Measurements from ENCODE around the gene PGM1.

Gene PGM1

GRCh38 chr1:63683759-63684158 is 90.5 kb downstream of the PGM1 start:
- TF ChIP-seq POLR2AphosphoS5 (IDR thresholded peaks at IDR 0.05; ENCODE audit: low read depth, low read length) (no peak), REST (IDR thresholded peaks at IDR 0.05; ENCODE audit: insufficient read depth in 1 of 2, low read depth in 2 of 2, low read length in 2 of 2) (no peak), FOXP2 (optimal IDR thresholded peaks at IDR 0.05; ENCODE audit: borderline replicate concordance, extremely low read depth, extremely low read length, insufficient read depth) (no peak), SIN3A (IDR thresholded peaks at IDR 0.05; ENCODE audit: borderline replicate concordance, insufficient read depth, low read length) (no peak), TAF1 (IDR thresholded peaks at IDR 0.05; ENCODE audit: borderline replicate concordance, insufficient read depth, low read length) (no peak)

- no peak for TF ChIP-seq TAF1 (IDR thresholded peaks at IDR 0.05; ENCODE audit: borderline replicate concordance, insufficient read depth, low read length)
- no peak for TF ChIP-seq POLR2AphosphoS5 (IDR thresholded peaks at IDR 0.05; ENCODE audit: low read depth, low read length)
- TF ChIP-seq REST (IDR thresholded peaks at IDR 0.05; ENCODE audit: insufficient read depth in 1 of 2, low read depth in 2 of 2, low read length in 2 of 2) = no peak
Measured at GRCh38 chr1:63686696-63687095, 93.5 kb downstream of the PGM1 start.

- TF ChIP-seq SIN3A (IDR thresholded peaks at IDR 0.05; ENCODE audit: borderline replicate concordance, insufficient read depth, low read length) (no peak), POLR2AphosphoS5 (IDR thresholded peaks at IDR 0.05; ENCODE audit: low read depth, low read length) (no peak), REST (IDR thresholded peaks at IDR 0.05; ENCODE audit: insufficient read depth in 1 of 2, low read depth in 2 of 2, low read length in 2 of 2) (no peak), FOXP2 (optimal IDR thresholded peaks at IDR 0.05; ENCODE audit: borderline replicate concordance, extremely low read depth, extremely low read length, insufficient read depth) (no peak), TAF1 (IDR thresholded peaks at IDR 0.05; ENCODE audit: borderline replicate concordance, insufficient read depth, low read length) (no peak)
Measured at GRCh38 chr1:63688302-63688890, 95.2 kb downstream of the PGM1 start.

GRCh38 chr1:63690966-63691700 is 97.9 kb downstream of the PGM1 start:
- TF ChIP-seq TAF1 (IDR thresholded peaks at IDR 0.05; ENCODE audit: borderline replicate concordance, insufficient read depth, low read length) (no peak), POLR2AphosphoS5 (IDR thresholded peaks at IDR 0.05; ENCODE audit: low read depth, low read length) (no peak), SIN3A (IDR thresholded peaks at IDR 0.05; ENCODE audit: borderline replicate concordance, insufficient read depth, low read length) (no peak), FOXP2 (optimal IDR thresholded peaks at IDR 0.05; ENCODE audit: borderline replicate concordance, extremely low read depth, extremely low read length, insufficient read depth) (no peak), REST (IDR thresholded peaks at IDR 0.05; ENCODE audit: insufficient read depth in 1 of 2, low read depth in 2 of 2, low read length in 2 of 2) (no peak)
